HG02759 (cell line): ENCODE results near the gene ALDH7A1.
"Not testable (repeated sequence)": the region's sequence is repeated elsewhere in the genome, so short reads cannot be mapped to it uniquely, and the experiment has no call there.

Source experiments
- ATAC-seq: cut with Tn5 transposase; IDR thresholded peaks from one replicate; pipeline ENCODE4 v1.9.1; 2021; ENCODE audit warnings: mild to moderate bottlenecking, moderate library complexity; ENCODE audit not compliant: unreplicated experiment

Gene ALDH7A1

DNA sequence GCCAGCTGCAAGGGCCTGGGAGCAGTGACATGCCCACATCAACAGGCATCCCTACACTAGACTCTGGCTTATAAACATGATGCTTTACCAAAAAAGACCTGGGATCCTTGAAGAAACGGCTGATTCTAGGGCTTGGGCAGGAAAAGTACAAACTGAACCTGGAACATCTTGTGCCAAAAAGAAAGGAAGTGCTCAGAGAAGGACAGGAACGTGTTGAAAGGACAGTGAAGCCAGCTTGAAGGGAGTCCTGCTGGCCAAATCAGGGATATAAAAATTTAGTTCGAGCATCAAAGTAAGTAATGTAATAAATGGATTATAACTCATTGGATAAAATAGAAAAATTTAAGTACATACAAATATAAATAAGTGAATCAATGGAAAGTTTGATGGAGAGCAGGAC is 58.1 kb downstream of the ALDH7A1 start:
- ATAC-seq, result no peak

DNA sequence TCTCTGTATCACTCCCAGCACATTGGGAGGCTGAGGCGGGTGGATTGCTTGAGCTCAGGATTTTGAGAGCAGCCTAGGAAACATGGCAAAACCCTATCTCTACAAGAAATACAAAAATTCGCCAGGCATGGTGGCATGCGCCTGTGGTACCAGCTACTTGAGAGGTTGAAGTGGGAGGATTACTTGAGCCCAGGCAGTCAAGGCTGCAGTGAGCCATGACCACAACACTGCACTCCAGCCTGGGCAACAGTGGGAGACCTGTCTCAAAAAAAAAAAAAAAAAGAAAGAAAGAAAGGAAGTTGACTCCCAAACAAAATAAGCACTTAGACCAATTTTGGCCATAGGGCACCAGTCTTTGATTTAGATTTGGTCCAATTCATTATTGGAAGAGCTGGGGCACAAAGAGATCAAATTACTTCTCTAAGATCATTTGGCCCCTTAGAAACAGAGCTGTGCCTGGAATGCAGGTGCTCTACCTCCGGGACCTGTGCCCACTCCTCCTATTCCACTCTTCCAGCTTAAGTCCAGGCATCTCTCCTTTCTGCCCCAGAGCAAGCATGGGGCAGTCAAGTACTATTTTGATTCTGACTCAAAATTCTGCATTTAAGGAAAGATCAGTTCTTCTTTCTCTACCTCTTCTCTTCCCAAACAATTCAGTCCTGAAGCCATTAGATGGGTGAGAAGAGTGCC is 59.0 kb downstream of the ALDH7A1 start:
- ATAC-seq, result no peak

DNA sequence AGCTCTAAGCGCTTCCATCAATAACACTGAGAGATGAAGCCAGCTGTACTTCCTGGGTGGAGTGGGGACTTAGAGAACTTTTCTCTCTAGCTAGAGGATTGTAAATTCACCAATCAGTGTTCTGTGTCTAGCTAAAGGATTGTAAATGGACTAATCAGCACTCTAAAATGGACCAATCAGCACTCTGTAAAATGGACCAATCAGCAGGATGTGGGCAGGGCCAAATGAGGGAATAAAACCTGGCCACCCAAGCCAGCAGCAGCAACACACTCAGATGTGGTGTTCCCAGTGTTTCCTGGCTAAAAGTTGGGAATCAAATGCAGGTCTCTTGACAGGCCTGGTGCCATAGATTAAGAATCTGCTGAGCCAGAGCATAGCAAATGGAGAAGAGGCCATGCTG is 60.5 kb downstream of the ALDH7A1 start:
- ATAC-seq, result no peak

DNA sequence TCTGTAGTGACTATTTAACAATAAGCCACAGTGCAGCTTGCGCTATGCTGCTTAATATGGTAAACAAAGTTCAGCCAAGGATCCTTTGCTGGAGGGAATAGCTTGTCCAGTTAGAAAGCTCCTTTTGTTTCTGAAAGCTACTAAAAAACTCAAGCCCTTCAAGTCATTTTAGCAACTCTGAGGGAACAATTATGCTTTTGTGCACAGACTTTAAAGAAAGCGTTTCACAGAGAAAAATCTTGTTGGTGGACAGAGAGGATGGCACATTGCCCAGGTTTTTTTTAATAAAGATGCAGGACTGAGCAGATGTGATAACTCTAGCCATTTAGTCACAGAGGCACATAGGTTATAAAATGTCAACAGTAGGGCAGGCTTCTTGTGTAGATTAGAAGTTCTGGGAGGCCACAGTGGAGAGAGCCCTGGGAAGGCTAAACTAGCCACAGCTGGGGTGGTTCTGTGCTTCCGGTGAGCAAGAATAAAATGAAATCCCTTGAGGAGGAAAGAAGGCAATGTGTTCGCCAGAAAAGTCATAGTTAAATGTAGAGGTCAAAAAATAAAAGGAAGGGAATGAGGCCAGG is 63.4 kb downstream of the ALDH7A1 start:
- ATAC-seq, result no peak

DNA sequence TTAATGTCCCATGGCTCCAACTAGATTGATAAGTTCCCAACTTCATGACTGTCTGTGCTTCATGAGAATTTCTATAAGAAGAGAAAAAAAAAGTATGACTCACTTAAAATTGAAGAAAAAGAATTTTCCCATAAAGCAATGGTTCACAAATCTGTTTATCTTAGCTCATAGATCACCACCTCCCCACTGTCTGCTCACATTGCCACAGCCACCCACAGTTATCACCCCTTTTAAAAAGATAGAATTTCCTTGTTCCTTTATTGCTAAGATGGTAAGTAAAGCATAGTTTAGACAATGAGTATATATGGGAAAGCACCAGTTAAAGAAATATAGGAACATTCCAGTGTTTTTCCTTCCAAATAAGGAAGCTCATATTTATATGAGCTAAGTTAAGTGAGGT is 67.1 kb downstream of the ALDH7A1 start:
- no peak for ATAC-seq

DNA sequence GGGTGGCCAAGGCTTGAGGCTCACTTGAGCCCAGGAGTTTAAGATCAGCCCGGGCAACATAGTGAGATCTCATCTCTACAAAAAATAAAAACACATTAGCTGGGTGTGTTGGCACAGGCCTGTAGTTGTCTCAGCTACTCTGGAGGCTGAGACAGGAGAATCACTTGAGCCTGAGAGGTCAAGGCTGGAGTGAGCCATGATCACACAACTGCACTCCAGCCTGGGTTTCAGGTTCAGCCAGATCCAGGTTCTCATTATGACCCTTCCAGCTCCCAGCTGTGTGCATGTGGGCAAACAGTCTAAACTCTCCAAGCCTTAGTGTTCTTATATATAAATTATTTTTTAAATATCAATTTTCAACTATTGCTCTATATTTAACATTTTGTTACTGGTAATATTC is 67.9 kb downstream of the ALDH7A1 start:
- no peak for ATAC-seq

DNA sequence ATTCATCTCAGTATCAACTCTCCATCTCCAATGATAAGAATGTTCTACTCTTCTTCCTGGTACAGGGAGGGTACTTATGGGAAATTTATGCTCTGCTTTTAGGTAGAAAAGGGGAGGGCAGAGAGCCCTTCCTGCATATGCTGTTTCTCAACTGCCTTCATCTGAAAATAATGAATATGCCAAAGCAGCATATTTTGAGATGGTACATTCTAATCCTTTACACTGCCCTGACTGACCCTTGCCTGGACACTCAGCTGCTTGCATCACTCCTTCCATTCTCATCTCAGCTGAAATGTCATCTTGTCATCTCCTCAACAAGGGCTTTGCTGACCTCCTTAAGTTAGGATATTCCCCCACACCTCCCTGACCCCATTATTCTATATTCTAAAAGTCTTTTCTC is 68.5 kb downstream of the ALDH7A1 start:
- ATAC-seq, result no peak

DNA sequence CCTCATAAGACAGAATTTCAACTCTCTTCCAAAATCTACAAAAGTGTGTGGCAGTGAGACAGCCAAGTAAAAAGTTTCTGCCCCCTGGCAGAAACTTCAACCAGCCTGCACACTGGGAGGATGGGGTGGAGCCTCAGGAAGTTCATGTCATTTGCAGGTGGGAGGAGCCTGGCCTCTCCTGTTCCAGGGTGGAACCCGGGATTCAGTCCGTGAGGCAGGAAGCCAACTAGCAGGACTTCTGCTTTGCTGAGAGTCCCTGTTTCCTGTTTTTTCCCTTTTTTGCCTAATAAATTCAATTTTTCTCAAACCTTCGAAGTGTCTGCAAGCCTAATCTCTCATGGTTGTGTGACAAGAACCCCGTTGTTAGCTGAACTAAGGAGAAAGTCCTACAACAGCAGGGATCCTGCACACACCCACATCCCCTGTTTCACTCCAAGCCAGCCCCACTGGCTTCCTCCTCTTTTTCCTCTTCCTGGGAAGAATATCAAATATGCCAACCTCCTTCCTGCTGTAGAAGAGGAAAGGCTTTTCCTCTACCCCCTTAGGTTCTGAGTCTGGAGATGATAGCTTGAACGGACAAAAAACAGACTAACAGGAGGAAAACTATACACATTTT is 69.3 kb downstream of the ALDH7A1 start:
- no peak for ATAC-seq

DNA sequence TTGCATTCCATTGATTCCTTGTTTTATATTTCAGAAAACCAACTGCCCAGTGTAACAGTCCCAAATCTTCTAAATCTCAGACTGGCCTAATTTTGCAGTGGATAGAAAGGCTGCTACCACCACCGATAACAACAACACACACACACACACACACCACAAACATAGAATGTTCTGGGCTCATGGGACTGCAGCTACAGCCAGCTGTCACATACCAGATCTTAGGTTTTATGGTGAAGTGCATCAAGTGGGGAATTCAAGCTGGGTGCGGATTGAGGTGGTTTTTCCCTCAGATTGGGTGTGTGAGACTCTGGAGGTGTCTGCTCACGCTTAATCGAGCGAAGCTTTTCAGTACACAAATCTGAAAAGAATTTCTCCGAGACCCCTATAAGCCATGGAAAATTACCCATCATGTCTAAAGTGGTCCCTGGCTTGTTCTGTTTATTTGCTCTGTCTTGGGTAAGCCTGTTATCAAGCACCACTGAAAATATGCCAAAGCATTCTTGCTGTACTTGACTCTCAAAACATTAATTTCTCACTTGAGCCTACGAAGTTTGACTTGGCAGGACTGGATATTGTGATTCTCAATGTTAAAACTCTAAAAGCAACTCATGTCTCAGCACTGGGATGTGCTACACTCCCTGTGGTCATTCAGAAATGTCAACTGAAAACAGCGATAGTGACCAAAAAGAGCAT is 71.1 kb downstream of the ALDH7A1 start:
- ATAC-seq, result no peak

DNA sequence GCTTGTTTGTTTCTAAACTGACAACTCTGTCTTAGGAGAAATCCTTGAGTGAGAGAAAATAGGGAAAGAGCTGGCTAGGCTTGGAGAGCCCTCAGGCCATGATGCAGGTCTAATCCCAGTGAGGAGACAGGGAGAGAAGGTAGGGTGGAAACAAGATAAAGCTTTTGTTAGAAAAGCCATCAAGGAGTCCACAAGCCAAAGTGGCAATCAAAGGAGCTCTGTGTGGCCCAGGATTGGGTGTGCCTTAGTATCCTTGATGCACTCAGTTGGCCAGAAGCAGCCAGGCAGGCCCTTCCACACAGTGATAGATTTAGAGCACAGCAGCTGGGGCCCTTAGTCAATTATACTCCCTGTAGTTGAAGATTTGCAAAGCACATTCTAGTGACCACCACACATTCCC is 73.9 kb downstream of the ALDH7A1 start:
- ATAC-seq, result no peak

DNA sequence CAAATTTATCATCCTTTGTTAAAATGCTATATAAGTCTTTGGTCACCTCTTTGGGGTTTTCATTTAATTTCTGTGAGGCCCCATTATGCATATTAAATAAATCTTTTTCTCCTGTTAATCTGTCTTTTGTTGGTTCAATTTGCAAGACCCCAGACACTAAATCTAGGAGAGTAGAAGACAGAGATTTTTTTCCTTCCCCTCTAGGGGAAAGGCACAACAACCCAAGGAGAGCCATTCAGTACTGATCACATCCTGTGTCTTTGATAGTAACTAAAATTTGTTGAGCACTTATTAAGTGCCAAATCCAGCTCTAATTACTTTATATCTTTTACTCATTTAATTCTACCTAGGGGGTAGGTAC is 74.4 kb downstream of the ALDH7A1 start:
- no peak for ATAC-seq

DNA sequence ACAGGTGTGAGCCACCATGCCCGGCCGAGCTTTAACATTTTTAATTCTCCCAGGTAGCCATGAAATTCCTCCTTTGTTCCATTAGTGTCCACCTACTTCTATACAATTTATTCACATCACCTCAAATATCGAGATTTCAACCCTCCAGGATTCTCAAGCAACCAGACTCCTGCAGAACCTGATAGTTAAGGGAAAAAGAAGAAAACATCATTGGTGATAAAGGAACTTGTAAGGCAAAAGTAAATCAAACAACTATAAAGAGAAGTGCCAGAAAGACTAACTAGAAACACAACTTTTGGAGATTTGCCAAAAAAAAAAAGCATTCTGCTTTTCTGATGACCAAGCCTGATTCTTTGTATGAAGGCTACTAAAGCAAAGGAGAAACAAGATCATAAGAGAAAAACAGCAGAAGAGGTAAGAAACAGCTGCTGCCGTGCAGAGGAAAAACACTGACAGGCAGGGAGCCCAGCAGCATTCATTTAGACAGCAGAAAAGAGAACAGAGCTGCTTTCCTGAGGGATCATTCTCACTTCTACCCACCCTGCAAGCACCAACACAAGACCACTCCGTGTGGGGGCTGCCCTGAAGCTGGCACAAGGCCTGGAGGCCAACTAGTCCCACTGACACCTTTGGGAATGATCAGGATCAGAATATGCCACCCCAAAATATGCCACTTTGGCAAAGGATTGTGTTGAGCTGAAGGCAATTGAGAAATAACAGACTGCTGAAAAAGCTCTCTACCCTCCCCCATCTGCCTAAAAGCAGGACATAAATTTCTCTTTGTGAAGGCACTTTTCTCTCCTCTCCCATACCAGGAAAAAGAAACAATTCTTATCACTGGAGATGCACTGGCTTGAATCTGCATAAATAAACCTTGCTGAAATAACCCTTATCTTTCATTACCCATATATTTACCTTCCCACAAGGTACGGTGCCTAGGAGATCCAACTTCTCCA is 75.1 kb downstream of the ALDH7A1 start:
- ATAC-seq, result no peak

DNA sequence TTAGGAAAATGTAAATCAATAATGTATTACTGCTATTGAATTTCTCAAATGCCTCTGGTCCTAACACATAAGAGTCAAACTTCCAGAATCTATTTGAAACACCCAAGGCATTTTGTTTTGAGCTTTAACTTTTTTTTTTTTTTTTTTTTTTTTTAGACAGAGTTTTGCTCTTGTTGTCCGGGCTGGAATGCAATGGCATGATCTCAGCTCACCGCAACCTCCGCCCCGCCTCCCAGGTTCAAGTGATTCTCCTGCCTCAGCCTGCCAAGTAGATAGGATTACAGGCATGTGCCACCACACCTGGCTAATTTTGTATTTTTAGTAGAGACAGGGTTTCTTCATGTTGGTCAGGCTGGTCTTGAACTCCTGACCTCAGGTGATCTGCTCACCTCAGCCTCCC is 75.8 kb downstream of the ALDH7A1 start:
- not testable (repeated sequence) for ATAC-seq

DNA sequence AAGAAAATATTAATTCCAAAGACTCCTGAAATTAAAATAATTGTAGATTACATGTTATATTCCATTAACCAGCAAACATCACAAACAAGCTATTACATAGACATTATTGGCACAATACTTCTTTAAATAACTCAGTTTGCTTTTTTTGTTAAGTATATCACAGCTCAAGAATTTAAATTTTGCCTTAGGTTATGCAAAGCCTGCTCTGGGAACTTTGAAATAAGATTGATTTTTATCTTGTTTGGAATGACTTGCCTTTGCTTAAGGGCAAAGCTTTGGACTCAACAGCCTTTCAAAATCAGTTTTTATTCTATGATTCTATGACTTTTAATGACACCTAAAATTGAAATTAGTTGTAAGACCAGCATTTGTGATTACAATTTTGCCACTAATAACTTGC is 78.2 kb downstream of the ALDH7A1 start:
- no peak for ATAC-seq

DNA sequence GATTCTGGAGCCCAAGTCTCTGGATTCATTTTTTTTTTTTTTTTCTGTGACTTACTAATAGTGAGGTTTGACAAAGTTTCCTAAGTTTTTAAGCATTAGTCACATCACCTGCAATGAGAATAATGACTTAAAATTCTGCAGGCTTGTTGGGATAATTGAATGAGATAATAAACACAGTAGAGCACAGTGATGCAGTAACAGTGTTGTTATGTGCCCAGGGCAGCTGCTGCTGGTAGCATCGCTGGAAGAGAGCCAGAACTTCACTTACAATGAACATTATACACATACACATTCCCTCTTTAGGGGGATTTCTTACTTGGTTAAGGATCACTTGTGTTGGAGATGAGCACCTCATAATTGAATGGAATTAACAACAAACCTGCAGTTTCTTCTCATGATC is 78.9 kb downstream of the ALDH7A1 start:
- ATAC-seq, result no peak

DNA sequence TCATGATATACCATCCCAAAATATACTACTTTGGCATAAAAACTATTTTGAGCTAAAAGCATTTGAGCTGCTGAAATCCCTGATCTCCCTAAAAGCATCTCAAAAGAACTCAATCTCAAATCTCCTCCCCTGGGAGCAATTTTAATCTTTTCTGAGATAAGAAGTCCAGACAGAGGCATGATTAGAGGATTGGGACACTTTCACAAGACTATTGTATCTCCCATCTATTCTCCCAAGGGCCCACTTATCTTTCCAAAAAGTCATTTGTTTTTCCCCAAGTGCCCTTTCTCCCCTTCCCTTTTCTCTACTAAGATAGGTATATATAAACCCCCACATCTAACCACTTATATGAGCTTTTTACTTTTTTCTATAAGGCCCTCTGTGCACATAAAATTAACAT is 79.7 kb downstream of the ALDH7A1 start:
- ATAC-seq, result no peak

DNA sequence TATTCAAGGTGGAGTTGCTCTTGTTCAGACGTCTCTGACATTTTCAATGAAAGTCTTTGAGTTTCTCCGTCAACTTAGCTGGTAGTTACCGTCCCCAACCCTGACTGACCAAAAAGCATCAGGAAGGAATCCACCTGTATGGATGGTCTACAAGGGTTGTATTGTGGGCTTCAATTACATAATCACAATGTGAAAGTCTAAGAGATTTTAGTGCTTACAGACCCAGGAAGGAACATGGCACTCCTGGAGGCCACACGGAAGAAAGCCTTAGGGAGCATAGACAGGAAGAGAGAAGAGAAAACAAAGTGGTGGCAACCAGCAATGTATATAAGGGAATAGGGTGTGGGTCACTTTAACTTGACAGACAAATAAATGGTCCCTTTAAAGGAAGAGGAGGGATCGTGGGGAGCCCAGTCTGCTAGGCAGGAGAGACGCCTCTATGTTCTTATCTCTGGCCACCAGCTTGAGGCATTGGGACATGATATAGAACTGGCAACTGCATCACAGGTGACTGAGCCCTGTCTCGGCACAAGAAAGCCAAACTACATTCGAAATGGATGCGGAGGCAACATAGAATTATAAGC is 80.4 kb downstream of the ALDH7A1 start:
- no peak for ATAC-seq

DNA sequence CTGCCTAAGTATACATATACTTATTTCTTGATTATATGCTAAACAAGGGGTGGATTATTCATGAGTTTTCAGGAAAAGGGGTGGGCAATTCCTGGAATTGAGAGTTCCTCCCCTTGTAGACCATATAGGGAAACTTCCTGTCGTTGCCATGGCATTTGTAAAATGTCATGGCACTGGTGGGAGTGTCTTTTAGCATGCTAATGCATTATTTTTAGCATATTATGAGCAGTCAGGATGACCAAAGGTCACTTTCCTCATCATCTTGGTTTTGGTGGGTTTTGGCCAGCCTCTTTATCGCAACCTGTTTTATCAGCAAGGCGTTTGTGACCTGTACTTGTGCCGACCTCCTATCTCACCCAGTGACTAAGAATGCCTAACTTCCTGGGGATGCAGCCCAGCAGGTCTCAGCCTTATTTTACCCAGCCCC is 80.9 kb downstream of the ALDH7A1 start:
- ATAC-seq, result no peak

DNA sequence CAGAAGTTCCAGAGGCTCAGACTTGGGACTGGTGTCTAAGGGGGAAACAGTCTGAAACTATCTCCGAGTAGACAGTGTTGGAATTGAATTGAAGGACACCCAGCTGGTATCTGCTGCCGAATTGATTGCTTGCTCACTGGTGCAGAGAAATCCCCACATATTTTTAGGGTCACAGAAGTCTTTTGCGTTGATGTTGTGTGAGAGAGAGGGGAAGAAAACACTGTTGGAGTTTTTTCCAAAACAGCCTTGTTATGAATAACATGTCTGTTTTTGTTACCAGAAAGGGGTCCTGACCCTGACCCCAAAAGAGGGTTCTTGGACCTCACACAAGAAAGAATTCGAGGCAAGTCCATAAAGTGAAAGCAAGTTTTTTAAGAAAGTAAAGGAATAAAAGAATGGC is 81.3 kb downstream of the ALDH7A1 start:
- no peak for ATAC-seq

DNA sequence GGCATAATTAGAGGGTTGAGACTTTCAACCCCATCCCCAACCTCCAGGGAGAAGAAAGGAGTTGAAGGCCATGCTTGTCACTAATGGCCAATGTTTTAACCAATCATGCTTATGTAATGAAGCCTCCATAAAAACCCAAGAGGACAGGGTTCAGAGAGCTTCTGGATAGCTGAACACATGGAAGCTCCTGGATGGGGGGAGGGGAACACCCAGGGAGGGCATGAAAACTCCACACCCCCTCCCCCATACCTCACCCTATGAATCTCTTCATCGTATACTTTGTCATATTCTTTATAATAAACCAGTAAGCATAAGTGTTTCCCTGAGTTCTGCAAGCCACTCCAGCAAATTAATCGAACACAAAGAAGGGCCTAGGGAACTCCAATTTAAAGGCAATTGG is 81.7 kb downstream of the ALDH7A1 start:
- ATAC-seq, result no peak

DNA sequence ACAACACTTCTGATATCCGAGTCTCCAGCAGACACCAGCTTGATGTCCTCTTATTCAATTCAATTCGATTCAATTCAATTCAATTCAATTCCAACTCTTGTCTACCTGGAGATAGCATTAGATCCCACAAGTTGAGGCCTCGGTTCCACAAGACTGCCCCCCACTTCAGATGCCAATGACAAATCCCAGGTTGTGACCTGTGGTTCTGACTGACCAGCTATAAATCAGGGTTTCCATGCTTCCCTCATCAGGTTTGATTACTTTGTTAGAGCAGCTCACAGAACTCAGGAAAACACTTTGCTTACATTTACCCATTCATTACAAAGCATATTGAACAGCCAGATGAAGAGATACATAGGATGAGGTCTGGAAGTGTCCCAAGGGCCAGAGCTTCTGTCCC is 82.6 kb downstream of the ALDH7A1 start:
- no peak for ATAC-seq
